ENCODE measurements around the gene STMN3. TPM values are rescaled to one million over a fixed set of nuclear protein-coding genes. Genes with fewer than 3 reads are reported as not detected.

Gene STMN3
- total RNA-seq, 1 experiment from 2014 or later, result 42.7 TPM

DNA sequence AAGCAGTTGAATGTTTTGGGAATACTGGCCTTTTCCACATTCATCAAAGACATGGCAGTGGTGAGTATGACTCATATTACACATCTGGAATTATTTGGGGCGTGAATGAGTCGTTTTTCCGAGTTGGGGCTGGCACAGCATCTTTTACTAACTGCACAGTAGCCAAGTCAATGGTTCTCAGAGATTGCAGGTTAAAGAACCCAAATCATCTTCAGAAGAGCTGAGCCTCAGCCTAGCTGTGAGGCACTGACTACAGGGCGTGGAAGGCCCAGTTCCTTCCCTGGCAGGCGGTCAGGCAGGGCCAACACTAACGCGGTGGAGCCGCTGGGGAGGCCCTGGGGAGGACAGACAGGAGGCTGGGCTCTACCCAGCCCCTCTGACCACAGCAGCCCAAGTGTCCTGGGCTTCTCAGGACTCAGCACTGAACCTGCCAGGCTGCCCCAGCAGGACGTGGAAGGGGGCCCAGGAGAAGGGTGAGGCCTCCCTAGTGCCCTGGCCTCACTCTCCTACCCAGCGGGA lies 59.1 kb downstream of the STMN3 start:
- CTCF ChIA-PET, result no interaction called here
- POLR2A ChIA-PET, result no interaction called here
- Histone ChIP-seq H3K27me3 (ENCODE audit: control insufficient read depth, insufficient read depth, low read length) (no peaks in the 10 kb centered on the region), H3K4me1 (ENCODE audit: control insufficient read depth, insufficient read depth, low read length) (no peaks in the 10 kb centered on the region), H3K36me3 (ENCODE audit: control insufficient read depth, insufficient read depth, low read length) (no peaks in the 10 kb centered on the region), H3K4me3 (ENCODE audit: low read depth in 2 of 2, low read length in 2 of 2) (no peak overlapping the region), H3K9me3 (ENCODE audit: control insufficient read depth, insufficient read depth, low read depth, low read length) (no peaks in the 10 kb centered on the region), H3K27ac (ENCODE audit: low read length) (no peak overlapping the region)
- in situ Hi-C loops (cut with HindIII; ENCODE audit: low pct_unique_long_range_greater_than_20kb, low sequenced_read_pairs), result loop anchor here (10.0 kb wide), 1 partner anchor 59 kb away; the partner anchor contains the start of gene PTK6
- DNase-seq (ENCODE audit: low read depth, low spot score) (no peak), ATAC-seq (no peak)
- intact Hi-C loops (cut with micrococcal nuclease; ENCODE audit: unreplicated experiment), result no loop called here
- no TSS peak for BruUV-seq (replicated peaks)
- TF ChIP-seq, protein P1, sequence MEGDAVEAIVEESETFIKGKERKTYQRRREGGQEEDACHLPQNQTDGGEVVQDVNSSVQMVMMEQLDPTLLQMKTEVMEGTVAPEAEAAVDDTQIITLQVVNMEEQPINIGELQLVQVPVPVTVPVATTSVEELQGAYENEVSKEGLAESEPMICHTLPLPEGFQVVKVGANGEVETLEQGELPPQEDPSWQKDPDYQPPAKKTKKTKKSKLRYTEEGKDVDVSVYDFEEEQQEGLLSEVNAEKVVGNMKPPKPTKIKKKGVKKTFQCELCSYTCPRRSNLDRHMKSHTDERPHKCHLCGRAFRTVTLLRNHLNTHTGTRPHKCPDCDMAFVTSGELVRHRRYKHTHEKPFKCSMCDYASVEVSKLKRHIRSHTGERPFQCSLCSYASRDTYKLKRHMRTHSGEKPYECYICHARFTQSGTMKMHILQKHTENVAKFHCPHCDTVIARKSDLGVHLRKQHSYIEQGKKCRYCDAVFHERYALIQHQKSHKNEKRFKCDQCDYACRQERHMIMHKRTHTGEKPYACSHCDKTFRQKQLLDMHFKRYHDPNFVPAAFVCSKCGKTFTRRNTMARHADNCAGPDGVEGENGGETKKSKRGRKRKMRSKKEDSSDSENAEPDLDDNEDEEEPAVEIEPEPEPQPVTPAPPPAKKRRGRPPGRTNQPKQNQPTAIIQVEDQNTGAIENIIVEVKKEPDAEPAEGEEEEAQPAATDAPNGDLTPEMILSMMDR (IDR thresholded peaks at IDR 0.05), result no peak

DNA sequence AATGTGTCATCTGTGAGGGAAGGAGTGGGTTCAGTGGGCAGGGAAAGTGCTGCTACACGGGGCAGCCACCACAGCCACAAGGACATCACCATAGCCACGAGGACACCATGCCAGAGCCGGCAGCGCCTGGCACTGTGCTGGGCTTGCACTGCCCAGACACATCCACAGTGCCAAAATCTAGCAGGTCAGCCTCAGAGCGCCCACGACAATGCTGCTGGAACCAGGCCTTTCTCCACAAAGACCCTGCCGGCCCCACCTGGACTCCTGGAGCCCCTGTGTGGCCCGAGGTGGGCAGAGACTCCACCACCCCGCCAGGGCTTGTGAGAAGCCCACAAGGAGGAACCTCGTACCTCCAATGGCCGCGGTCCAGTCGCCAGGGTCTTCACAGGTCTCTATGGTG lies 60.6 kb downstream of the STMN3 start:
- POLR2A ChIA-PET, result no interaction called here
- H3K36me3 ChIP-seq (ENCODE audit: control insufficient read depth, insufficient read depth, low read length), result no peaks in the 10 kb centered on the region
- no peaks in the 10 kb centered on the region for H3K27me3 ChIP-seq (ENCODE audit: control insufficient read depth, insufficient read depth, low read length)
- DNase-seq (ENCODE audit: low read depth, low spot score) (no peak), ATAC-seq (no peak)
- no peak overlapping the region for H3K27ac ChIP-seq (ENCODE audit: low read length)
- no TSS peak for BruUV-seq (replicated peaks)
- CTCF ChIA-PET, result no interaction called here
- no peak overlapping the region for H3K4me3 ChIP-seq (ENCODE audit: low read depth in 2 of 2, low read length in 2 of 2)
- TF ChIP-seq, protein P1 (IDR thresholded peaks at IDR 0.05), result no peak
- H3K4me1 ChIP-seq (ENCODE audit: control insufficient read depth, insufficient read depth, low read length), result no peaks in the 10 kb centered on the region
- no peaks in the 10 kb centered on the region for H3K9me3 ChIP-seq (ENCODE audit: control insufficient read depth, insufficient read depth, low read depth, low read length)
- in situ Hi-C loops (cut with HindIII; ENCODE audit: low pct_unique_long_range_greater_than_20kb, low sequenced_read_pairs), result loop anchor here (10.0 kb wide), 1 partner anchor 58 kb away; the partner anchor contains the start of gene PTK6
- intact Hi-C loops (cut with micrococcal nuclease; ENCODE audit: unreplicated experiment), result no loop called here

DNA sequence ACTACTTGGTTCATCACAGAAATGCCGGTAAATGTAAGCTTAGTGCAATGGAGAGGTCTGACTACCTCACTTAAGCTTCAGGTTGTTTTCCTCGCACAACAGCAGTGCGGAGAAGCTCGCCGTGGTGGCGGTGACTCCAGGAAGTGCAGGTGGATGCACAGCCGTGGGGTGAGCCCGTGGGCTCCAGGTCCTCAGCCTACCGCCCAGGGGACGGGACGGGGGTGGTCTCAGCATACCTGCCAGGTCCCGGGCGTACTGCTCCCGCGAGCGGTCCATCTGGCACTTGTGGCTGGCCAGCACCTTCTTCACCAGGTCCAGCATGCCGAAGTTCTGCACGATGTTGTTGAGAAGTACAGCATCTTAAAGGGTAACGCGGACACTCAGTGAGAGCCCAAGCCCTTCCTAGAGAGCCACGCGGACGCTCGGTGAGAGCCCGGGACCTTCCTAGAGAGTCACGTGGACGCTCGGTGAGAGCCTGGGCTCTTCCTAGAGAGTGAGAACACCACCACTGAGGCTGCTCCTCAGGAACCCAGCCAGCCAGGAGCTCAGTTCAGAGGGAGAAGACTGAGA lies 61.4 kb downstream of the STMN3 start:
- CTCF ChIA-PET, result no interaction called here
- Histone ChIP-seq H3K27ac (ENCODE audit: low read length) (no peak overlapping the region), H3K36me3 (ENCODE audit: control insufficient read depth, insufficient read depth, low read length) (no peaks in the 10 kb centered on the region)

More for the DNA sequence above, 61.4 kb downstream of the STMN3 start:
- intact Hi-C loops (cut with micrococcal nuclease; ENCODE audit: unreplicated experiment) (no loop called here), in situ Hi-C loops (cut with HindIII; ENCODE audit: low pct_unique_long_range_greater_than_20kb, low sequenced_read_pairs) (loop anchor here (10.0 kb wide), 1 partner anchor 57 kb away; the partner anchor contains the start of gene PTK6)
- no peak for ATAC-seq
- Histone ChIP-seq H3K9me3 (ENCODE audit: control insufficient read depth, insufficient read depth, low read depth, low read length) (no peaks in the 10 kb centered on the region), H3K4me3 (ENCODE audit: low read depth in 2 of 2, low read length in 2 of 2) (no peak overlapping the region), H3K27me3 (ENCODE audit: control insufficient read depth, insufficient read depth, low read length) (no peaks in the 10 kb centered on the region), H3K4me1 (ENCODE audit: control insufficient read depth, insufficient read depth, low read length) (no peaks in the 10 kb centered on the region)
- DNase-seq (ENCODE audit: low read depth, low spot score), result no peak
- BruUV-seq (replicated peaks), result no TSS peak
- POLR2A ChIA-PET, result no interaction called here
- TF ChIP-seq REST (IDR thresholded peaks at IDR 0.05; ENCODE audit: insufficient read depth in 1 of 2, low read depth in 2 of 2, low read length in 1 of 2) (no peak), POLR2AphosphoS5 (IDR thresholded peaks at IDR 0.05; ENCODE audit: low read depth, low read length) (no peak), SIN3A (IDR thresholded peaks at IDR 0.05; ENCODE audit: borderline replicate concordance, insufficient read depth, low read depth, low read length) (no peak), TCF7L2 (IDR thresholded peaks at IDR 0.05; ENCODE audit: low read depth, low read length) (no peak)
- TF ChIP-seq, protein P1 (IDR thresholded peaks at IDR 0.05), result no peak
